ENCODE data around the gene NAPEPLD.

DNA sequence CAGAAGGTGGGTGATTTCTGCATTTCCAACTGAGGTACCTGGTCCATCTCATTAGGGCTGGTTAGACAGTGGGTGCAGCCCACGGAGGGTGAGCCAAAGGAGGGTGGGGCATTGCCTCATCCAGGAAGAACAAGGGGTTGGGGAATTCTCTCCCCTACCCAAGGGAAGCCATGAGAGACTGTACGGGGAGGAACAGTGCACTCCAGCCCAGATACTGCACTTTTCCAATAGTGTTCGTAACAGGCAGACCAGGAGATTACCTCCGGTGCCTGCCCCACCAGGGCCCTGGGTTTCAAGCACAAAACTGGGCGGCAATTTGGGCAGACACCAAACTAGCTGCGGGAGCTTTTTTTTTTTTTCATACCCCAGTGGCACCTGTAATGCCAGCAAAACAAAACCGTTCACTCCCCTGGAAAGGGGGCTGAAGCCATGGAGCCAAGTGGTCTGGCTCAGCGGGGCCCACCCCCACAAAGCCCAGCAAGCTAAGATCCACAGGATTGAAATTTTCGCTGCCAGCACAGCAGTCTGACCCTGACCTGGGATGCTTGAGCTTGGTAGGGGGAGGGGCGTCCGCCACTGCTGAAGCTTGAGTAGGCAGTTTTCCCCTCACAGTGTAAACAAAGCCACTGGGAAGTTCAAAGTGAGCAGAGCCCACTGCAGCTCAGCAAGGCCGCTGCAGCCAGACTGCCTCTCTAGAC, 42.7 kb downstream of the NAPEPLD start:
- TF ChIP-seq, protein P1, sequence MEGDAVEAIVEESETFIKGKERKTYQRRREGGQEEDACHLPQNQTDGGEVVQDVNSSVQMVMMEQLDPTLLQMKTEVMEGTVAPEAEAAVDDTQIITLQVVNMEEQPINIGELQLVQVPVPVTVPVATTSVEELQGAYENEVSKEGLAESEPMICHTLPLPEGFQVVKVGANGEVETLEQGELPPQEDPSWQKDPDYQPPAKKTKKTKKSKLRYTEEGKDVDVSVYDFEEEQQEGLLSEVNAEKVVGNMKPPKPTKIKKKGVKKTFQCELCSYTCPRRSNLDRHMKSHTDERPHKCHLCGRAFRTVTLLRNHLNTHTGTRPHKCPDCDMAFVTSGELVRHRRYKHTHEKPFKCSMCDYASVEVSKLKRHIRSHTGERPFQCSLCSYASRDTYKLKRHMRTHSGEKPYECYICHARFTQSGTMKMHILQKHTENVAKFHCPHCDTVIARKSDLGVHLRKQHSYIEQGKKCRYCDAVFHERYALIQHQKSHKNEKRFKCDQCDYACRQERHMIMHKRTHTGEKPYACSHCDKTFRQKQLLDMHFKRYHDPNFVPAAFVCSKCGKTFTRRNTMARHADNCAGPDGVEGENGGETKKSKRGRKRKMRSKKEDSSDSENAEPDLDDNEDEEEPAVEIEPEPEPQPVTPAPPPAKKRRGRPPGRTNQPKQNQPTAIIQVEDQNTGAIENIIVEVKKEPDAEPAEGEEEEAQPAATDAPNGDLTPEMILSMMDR (IDR thresholded peaks at IDR 0.05): no peak
- no peak for TF ChIP-seq POLR2A (IDR thresholded peaks at IDR 0.05)
- TF ChIP-seq EP300 (IDR thresholded peaks at IDR 0.05): no peak

Measured in stomach (tissue), 4 donors.